Astrocyte (in vitro differentiated cells and primary cell): ENCODE data around the gene MAGI1.

Experiments
- EZH2 ChIP-seq: IDR thresholded peaks from 2 replicates; pipeline ENCODE4 v1.6.1; 2012; ENCODE audit warnings: mild to moderate bottlenecking, low read length, inconsistent platforms; ENCODE audit not compliant: insufficient read depth
- TF ChIP-seq, protein P1 (sequence below): IDR thresholded peaks from 2 replicates; pipeline ENCODE4 v1.5.1; 2011; ENCODE audit warnings: low read depth, mild to moderate bottlenecking, inconsistent platforms, low read length, moderate library complexity; ENCODE audit not compliant: insufficient read depth

GRCh38 chr3:65964838-65965237, 73.9 kb downstream of the MAGI1 start:
- TF ChIP-seq, protein P1, sequence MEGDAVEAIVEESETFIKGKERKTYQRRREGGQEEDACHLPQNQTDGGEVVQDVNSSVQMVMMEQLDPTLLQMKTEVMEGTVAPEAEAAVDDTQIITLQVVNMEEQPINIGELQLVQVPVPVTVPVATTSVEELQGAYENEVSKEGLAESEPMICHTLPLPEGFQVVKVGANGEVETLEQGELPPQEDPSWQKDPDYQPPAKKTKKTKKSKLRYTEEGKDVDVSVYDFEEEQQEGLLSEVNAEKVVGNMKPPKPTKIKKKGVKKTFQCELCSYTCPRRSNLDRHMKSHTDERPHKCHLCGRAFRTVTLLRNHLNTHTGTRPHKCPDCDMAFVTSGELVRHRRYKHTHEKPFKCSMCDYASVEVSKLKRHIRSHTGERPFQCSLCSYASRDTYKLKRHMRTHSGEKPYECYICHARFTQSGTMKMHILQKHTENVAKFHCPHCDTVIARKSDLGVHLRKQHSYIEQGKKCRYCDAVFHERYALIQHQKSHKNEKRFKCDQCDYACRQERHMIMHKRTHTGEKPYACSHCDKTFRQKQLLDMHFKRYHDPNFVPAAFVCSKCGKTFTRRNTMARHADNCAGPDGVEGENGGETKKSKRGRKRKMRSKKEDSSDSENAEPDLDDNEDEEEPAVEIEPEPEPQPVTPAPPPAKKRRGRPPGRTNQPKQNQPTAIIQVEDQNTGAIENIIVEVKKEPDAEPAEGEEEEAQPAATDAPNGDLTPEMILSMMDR: no peak
- TF ChIP-seq EZH2: no peak
